Measurements from ENCODE around the gene SCAF4. TPM values are rescaled to one million over a fixed set of nuclear protein-coding genes. Genes with fewer than 3 reads are reported as not detected.
"Not testable (repeated sequence)": the region's sequence is repeated elsewhere in the genome, so short reads cannot be mapped to it uniquely, and the experiment has no call there.

The SCAF4 gene
- total and polyA plus RNA-seq, 2 of the 8 experiments (the other 6 are each of a cell fraction or from before 2014, with no cell fraction given): 28.9 to 55.1 TPM

DNA sequence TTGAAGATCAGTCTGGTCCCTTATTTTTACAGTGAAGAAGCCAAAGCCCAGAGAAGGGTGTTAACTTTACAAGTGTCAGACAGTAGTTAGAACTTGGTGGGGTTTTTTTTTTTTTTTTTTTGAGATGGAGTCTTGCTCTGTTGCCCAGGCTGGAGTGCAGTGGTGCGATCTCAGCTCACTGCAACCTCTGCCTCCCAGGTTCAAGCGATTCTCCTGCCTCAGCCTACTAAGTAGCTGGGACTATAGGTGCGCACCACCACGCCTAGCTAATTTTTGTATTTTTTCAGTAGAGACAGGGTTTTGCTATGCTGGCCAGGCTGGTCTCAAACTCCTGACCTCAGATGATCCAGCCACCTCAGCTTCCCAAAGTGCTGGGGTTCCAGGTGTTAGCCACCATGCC is 66.0 kb downstream of the SCAF4 start:
- H4K20me1 ChIP-seq (replicated peaks in 1 of 2; ENCODE audit: control insufficient read depth in 1 of 2, insufficient read depth in 2 of 2, low read length in 2 of 2): not testable (repeated sequence)
- H3K36me3 ChIP-seq (ENCODE audit: control insufficient read depth in 2 of 4, insufficient read depth in 4 of 4, low read length in 3 of 4): peaks cover 0 to 48% (median 7%) of the 10 kb centered on the region in 4 experiments; a peak in 5 of 8 replicates
- WGBS, 2 experiments (ENCODE audit: extremely low coverage in 1 of 2, insufficient coverage in 1 of 2, insufficient read length in 1 of 2, insufficient replicate concordance in 2 of 2, low coverage in 1 of 2, low lambda C conversion rate in 2 of 2, missing lambda C conversion rate in 1 of 2): 100% methylated on average over 4 of the region's 4 CpGs; no CpG with 5 or more reads in 1 of the 2 experiments

More for the DNA sequence above, 66.0 kb downstream of the SCAF4 start:
- H4K91ac ChIP-seq (replicated peaks; ENCODE audit: insufficient read length, low read length); H4K8ac ChIP-seq (ENCODE audit: extremely low read depth, insufficient read depth, low read length); CTCF ChIA-PET (ENCODE audit: partially characterized antibody); H3K27me3 ChIP-seq (replicated peaks in 1 of 4; ENCODE audit: control insufficient read depth in 3 of 4, extremely low read depth in 1 of 4, insufficient read depth in 3 of 4, low read length in 3 of 4); DNase-seq (ENCODE audit: low read depth in 1 of 2, low spot score in 2 of 2); H3K4ac ChIP-seq (replicated peaks; ENCODE audit: insufficient read length, low read depth, low read length); H3K9ac ChIP-seq (replicated peaks in 1 of 4; ENCODE audit: extremely low read depth in 1 of 4, low read depth in 3 of 4, low read length in 3 of 4); H3K56ac ChIP-seq (replicated peaks; ENCODE audit: insufficient read length, low read depth, low read length); FAIRE-seq; H3K14ac ChIP-seq (ENCODE audit: insufficient read length); H3K4me1 ChIP-seq (replicated peaks in 1 of 4; ENCODE audit: control insufficient read depth in 3 of 4, insufficient read depth in 4 of 4, low read length in 3 of 4); H2BK15ac ChIP-seq (ENCODE audit: low read length); H3K4me3 ChIP-seq (ENCODE audit: extremely low read depth in 1 of 4, insufficient read depth in 2 of 4, low read depth in 3 of 4, low read length in 4 of 4); H3K9me3 ChIP-seq (ENCODE audit: insufficient read depth in 2 of 2, low read depth in 1 of 2, low read length in 1 of 2); H3K23ac ChIP-seq (ENCODE audit: insufficient read length); H2AFZ ChIP-seq (ENCODE audit: low read length); H2BK20ac ChIP-seq (ENCODE audit: low read length); H3K4me2 ChIP-seq (ENCODE audit: insufficient read depth in 1 of 2, low read depth in 2 of 2, low read length in 2 of 2); H2BK120ac ChIP-seq (replicated peaks; ENCODE audit: low read depth, low read length); H2BK5ac ChIP-seq (ENCODE audit: low read depth, low read length); H3K27ac ChIP-seq (ENCODE audit: low read depth, low read length); H3K23me2 ChIP-seq (ENCODE audit: low read depth, low read length); H2BK12ac ChIP-seq (ENCODE audit: low read depth, low read length); H2AK5ac ChIP-seq (ENCODE audit: low read depth, low read length); H3K18ac ChIP-seq (ENCODE audit: extremely low read depth, low read length); H4K5ac ChIP-seq (ENCODE audit: insufficient read length, low read depth, low read length): not testable (repeated sequence)
- Histone ChIP-seq H3K79me1 (ENCODE audit: low read depth, low read length) (peaks cover 10% of the 10 kb centered on the region), H3K79me2 (ENCODE audit: control insufficient read depth in 1 of 2, insufficient read depth in 2 of 2, low read length in 2 of 2) (peaks cover 0 to 37% of the 10 kb centered on the region in 2 experiments; a peak in 2 of 4 replicates)
- POLR2A ChIA-PET (ENCODE audit: partially characterized antibody): interaction anchor here (0.7 to 2.0 kb wide), 4 partner anchors 9 to 315 kb away, joined by 3 to 4 read pairs (median 3); no protein-coding TSS in a partner anchor
